ENCODE results near the gene MEIS2.

MEIS2 gene

DNA sequence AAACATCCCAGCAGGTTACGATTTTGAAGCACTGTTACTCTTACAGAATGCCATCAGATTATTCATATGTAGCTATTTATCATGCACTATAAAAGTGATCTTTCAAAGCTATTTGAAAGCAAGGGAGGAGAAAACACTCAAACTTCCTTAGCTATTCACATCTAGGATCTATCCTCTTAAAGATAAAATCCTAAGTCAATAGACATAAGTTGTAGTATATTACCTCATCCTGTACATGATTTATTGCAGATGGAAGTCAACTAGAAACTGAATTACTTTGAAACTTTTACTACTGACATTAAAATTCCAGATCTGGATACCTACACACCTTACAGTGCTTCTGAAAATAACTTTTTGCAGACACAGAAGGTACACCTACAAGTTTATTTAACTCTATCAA, 197.2 kb downstream of the MEIS2 start:
- DNase-seq (ENCODE audit: low read depth in 1 of 2, low spot score in 1 of 2): no peak

DNA sequence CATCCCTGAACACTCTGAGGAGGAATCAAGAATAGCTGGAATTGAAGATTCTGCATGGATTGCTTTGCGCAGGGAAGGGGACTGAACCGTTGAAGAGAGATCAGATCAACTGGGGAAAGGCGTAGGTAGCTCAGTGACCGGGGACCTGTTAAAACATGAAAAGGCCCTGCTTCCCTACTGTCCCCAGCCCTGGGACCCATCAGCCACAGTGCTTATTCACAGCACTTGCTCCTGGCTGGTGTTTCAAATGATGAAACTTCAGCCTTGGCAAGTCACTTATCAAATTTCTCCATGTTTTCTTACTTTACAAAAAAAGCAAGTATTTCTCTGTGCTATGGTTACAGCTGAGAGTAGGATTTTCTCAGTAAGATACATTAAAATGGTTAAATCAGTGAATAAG, 199.3 kb downstream of the MEIS2 start:
- DNase-seq (ENCODE audit: low read depth in 1 of 2, low spot score in 1 of 2): no peak

DNA sequence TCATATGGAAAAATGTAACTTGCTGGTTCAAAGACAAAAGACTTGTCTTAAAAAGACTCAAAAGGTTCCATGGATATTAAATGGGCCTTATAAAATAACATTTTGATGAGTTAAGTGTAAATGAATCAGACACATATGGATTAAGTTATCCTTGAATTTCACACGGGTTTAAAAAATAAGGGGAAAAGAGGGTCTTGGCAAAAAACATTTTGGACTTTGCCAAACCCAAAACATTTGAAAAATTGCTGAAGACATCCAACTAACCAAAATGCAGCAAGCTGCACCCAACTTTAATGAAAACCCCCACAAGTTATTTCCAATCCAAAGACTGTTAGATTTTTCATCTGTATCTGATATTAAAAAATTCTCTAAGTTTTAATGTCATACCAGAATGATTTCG, 200.7 kb downstream of the MEIS2 start:
- DNase-seq (ENCODE audit: low read depth in 1 of 2, low spot score in 1 of 2): no peak

DNA sequence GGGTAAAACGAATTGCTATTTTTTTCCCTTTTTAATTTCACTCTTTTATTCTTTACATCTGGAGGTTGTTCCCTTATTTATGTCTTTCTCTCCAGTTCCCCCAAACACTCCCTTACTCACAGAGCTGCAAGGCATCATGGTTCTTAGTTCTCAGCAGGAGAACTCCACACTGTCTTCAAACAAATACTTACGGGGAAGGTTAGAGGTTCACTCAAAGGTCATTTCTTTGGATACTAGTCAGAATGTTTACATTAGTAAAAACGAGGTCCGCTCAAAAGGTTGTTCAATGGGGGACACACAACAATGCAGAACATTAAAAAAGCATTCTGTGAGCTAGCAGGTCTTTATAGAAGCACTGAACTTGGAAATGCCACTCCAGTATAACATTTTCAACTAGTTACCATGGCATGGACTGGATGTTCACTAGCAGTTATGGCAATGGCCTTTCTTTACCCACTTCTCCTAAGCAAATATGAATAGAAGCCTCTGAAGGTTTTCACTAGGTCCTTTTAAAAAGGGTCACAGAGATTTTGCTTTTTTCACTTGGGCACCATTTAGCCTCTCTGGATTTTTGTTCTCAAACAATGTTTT, 201.7 kb downstream of the MEIS2 start:
- no peak for DNase-seq (ENCODE audit: low read depth in 1 of 2, low spot score in 1 of 2)

DNA sequence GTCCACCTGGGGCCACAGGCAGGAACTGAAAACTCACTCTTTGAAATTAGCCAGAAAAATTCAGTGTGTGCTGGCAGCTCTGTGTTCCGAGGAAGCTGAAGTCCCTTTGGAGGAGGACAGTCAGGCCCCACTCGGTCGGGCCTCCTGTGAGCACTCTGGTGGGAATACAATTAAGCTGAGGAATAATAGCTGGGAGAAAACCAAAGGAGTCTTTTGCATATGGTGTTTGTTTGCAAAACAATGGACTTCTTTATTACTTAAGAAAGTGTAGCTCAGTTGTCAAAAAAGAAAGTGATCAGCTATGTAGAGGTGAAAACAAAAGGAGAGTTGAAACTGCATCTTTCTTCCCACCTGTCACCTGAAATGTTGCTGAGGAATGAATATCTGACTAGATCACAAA, 202.5 kb downstream of the MEIS2 start:
- no peak for DNase-seq (ENCODE audit: low read depth in 1 of 2, low spot score in 1 of 2)

DNA sequence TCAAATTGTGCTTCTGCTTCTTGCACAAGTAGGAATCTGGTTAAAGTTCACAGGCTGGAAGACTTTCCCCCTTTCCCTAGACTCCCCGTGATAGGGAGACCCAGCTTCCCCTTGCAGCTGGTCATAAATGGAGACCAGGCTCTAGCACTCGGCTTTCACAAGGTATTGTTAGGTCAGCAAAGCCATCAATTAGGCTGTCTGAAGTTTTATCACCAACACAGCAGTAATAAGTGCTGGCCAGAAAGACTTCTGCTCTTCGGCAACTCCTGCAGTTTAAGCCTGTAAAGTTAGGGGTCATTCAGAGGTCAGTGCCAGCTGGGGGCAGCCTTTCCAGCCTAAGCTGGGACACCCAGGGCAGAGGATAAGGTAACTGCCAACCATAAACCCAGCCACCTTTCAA, 203.4 kb downstream of the MEIS2 start:
- DNase-seq (ENCODE audit: low read depth in 1 of 2, low spot score in 1 of 2): no peak

DNA sequence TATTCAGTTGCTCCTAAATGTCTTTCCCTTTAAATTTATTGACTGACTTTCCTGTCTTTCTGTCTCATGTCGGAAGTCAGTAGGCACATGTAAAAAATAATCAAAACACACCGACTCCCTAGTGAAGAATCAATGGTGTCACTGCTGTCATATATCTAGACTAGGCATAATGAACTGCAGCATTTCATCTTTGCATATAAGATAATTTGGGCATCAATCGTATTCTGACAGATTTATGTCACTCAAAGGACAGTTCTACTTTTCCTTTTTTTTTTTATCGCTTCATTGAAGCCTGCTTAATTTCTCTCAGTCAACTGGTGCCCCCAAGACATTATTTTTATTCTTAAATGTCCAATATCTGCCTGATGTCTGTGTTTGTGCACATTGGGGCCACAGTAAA, 206.3 kb downstream of the MEIS2 start:
- no peak for DNase-seq (ENCODE audit: low read depth in 1 of 2, low spot score in 1 of 2)

DNA sequence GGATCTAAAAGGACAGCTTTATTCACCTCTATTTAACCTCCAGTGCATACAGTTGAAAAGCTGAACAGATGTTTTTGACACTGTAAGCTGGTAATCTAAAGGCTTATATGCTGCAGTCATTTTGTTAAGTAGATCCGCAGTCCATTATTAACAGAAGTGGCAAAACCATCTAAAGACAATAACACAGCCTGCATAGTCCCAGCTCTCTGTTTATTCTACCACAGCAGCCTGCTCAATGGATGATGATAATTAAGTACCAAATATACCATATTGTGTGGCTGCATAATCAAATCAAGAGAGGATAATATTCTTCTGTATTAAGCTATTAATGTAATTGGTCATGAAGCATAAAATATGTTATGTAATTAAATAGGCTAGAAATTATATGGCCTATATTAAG, 207.1 kb downstream of the MEIS2 start:
- no peak for DNase-seq (ENCODE audit: low read depth in 1 of 2, low spot score in 1 of 2)

DNA sequence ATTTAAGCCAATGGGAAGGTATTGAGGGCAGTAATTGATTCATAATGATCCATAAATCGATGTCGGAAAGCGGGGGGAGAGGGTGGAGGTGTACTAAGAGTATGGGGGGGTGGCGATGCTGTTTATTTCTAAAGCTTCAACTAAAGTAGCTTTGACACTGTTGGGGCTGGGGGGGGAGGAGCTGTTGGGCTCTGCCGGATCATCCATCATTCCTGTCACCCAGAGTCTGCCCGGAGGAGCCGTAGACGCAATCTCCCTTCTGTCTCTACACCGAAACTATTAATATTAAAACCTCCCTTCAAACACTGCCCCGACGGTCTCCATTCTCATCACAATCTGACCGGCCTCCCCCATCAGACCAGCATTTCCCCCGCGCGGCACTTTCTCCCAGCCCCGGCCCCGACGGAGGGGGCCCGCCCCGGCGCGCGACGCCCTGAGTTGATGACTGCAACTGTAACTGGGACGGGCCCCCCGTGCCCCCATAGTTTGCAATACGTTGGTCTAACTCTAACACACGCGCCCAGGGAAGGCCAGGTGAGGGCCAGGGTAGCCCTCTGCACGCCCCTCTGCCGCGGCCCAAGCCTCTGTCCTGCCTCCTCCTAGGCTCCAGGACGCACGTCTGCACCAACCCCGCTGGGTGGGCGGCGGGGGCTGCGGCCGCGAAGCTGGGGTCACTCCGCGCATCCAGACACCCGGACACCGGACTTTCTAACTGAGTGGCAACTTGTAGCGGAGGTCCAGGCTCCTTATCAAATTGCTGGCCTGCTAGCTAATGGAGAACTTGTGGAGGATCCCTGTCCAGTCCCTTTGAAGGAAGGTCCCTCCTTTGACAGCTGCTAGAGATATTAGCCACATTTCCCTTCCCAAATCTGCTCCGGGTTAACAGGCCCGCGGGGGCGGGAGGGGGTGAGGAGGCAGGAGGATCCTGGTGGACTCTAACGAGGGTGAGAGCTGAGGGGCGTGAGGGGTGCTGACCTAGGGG, 212.0 kb downstream of the MEIS2 start:
- DNase-seq (ENCODE audit: low read depth in 1 of 2, low spot score in 1 of 2): no peak

DNA sequence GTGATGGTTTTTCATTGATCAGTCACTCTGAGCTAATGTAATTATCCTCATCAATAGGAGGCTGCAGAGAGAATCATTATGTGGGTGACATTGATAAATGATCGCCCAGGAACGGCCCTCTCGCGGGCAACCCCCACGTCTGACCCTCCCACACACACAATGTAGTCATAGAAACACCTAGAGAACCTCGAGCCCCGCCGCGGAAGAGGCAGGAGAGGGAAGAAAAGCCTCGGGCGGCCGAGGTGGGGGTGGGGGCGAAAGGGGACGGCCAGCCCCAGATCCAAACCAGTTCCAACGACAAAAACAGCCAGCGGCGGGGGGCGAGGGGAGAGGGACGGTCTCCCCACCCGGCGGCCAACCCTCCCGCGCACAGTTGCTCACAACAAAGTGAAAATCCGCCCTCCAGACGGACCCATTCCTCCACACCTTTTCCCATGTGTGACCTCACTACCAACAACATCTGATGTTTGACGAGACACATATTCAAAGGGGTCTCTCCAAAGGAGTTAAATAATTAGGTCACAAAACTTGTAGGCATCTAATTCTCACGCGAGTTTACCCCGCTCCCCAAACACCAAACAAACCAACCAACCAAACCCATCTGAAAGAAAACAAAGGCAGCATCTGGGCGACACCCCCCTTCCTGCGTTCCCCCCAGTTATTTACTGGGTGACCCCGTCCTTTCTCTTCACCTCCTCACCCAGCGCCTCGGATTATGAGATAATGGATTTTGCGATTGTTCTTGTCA, 213.0 kb downstream of the MEIS2 start:
- DNase-seq (ENCODE audit: low read depth in 1 of 2, low spot score in 1 of 2): no peak

DNA sequence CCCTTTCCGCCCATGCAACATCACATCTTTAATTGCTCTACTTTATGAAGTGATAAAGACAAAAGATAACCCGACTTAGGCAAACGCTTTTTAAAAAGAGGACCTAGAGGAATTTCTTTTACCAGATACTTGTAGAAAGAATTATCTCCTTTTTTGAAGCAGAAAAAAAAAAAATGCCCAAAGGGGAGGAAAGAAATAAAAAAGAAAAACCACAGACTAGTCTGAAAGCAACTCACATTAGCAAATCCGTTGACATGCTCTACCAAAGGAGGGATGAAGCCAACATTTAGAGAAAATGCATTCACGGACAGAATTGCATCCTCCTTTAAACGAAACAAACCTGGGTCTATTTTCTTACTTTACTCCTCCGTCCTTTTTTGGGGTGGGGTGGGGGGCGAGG, 213.6 kb downstream of the MEIS2 start:
- no peak for DNase-seq (ENCODE audit: low read depth in 1 of 2, low spot score in 1 of 2)

DNA sequence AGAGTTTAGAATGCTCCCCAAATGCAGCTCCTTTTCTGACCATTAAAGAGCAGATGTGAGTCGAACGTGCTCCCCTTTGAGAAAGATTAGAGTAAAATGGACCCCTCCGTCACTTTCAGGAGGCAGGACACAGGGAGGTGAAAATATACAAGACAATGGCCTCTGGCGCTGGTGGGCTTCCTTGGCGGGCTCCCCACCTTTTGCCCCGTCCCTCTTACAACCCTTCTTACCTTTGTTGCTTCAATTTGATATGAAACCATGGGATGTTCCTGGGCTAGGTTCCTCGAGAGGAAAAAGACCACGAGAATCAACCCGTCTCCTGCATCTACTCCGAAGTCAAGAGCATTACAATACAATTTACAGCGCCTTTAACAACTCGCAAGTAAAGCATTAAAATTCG, 214.2 kb downstream of the MEIS2 start:
- DNase-seq (ENCODE audit: low read depth in 1 of 2, low spot score in 1 of 2): no peak

DNA sequence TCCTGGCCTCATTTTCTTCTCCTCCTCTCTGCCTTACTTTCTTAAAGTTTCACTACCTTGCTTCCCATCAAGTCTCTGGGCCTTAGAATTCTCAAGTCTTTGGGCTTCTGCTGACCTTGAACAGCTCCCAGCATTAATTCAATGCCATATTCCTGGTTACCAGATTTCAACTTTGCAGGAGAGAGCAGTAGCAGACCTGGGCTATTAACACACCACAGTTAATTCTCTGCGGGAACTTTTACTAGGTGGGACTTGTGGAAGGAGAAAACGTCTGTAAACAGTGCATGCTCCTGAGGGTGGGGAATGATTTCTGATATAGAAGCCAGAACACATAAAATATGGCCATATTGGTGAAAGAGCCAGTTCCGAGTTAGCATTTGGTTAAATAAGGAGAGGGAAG, 214.6 kb downstream of the MEIS2 start:
- DNase-seq (ENCODE audit: low read depth in 1 of 2, low spot score in 1 of 2): no peak

DNA sequence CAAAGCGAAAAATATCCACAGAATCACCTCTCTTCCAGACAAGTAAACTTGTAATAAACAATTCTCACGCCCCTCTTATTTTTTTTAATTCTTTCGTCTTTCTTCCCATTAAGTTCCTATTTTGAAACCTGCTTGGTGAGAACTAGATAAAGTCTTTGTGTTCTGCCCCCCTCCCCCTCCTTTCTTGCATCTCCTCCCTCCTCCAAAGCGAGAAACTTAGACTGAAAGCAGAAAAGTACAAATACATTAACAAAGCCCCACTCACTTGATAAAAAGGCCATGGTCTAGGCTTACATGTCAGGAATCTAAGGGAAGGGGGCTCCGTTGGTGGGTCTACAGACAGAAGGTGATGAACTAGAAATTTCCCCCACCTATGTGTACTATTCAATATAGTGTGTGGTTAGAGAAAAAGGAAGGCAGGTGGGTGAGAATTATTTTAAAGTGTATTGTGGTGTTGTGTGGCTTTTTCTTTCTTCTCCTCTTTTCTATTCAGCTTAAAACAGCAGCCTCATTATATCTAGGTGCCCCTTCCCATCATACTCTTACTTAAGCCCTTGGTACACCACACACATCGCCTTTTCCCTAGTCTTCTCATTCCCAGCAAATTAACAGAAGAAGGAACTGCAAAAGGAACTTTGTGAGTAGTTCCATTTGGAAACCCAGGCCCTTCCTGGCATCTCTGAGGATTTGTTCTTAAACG, 215.3 kb downstream of the MEIS2 start:
- DNase-seq (ENCODE audit: low read depth in 1 of 2, low spot score in 1 of 2): no peak

DNA sequence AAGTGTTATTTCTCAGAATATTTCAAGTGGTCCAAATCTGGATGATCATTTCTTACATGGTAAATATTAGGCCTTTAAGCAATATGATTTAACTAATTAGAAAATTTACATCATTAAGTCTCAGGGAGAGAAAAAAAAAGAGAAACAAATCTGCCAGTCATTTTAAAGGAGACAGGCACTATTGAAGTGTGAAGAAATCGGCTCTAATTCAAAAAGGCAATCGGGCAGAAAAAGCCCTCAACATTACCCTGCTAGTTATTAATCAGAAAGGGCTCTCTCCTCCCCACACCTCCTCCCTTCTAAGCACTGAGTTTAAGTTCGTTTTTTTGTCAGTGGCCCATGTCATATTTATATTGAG, 215.9 kb downstream of the MEIS2 start:
- DNase-seq (ENCODE audit: low read depth in 1 of 2, low spot score in 1 of 2): no peak

DNA sequence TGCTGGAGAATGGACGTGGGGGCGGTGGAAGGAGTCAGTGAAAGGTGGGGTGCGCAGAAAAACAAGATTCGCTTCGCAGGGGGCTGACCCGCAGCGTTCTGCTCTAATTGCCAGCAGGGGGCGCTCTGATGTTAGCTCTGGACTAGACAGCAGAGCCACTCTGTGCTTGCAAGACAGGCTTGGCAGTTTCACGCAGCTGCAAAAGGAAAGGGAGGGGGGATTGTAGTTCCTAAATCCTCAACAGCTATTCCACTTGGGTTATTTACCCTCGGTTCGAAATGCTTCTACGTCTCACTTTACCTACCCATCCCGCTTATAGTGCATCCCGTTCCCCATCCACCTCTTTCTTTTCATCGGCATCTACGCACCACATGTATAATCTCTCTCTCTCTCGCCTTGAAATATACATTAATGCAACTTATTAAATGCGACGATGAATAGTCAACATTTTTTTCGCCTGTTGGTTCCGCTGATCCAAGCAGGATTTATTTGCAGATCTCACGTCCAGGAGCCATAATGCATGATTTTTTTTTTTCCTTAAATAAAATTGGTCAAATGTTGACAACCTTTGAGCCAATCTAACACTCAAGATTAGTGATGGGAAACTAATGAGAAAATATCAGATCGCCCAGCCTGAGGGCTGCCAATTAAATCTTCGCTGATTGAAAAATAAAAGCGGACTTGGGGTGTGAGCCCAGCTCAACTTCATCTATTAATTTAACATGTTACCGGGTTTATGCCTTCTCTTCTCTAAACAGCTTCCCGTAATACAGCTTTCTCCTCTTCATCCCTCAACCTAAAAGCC, 216.4 kb downstream of the MEIS2 start:
- peak; percentile 7 to 50 for DNase-seq (ENCODE audit: low read depth in 1 of 2, low spot score in 1 of 2)

DNA sequence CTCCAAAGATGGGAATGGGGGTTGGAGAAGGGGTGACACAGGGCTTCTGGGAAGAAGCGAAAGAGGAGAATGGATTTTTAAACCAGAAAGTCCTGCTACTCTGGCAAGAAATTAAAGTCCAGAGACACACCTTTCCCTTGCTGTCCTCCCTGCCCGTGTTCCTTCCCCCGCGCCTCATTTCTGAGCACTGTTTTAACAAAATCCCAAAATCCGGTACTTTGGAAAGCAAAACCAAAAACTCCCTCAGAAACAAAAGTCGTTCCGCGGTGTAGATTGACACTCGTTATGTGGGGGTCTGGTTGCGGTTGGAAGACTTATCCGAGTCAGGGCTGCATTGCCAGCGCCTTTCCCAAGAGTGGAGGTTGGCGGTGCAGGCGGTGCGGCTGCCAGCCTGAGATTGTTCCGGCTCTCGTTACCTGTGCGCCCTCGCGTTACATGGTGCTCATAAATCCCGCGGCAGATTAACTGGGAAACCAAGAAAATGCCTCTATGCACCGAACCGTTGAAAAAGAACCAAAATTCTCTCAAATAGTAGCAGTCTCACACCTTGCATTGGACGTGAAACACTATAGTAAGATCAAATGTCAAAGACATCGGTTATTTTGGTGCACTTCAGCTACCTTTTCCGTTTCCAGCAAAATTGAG, 217.7 kb downstream of the MEIS2 start:
- DNase-seq (ENCODE audit: low read depth in 1 of 2, low spot score in 1 of 2): no peak

DNA sequence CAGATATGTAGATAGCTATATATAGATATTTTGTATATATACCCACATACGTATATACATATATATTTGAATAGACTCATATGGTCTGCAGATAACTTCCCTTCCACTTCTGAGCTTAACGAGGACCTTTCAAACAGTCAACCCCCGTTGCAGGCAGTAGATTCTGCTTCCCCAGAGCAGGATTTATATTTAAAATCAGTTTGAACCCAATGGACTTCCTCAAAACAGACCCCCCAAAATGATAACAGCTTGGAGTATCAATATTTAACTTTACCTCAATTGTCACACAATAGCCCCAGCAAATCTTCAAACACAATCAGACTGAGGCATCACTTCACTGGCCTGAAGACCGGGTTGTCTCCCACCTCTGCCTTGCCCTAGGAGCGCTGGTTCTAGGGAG, 218.3 kb downstream of the MEIS2 start:
- DNase-seq (ENCODE audit: low read depth in 1 of 2, low spot score in 1 of 2): no peak

DNA sequence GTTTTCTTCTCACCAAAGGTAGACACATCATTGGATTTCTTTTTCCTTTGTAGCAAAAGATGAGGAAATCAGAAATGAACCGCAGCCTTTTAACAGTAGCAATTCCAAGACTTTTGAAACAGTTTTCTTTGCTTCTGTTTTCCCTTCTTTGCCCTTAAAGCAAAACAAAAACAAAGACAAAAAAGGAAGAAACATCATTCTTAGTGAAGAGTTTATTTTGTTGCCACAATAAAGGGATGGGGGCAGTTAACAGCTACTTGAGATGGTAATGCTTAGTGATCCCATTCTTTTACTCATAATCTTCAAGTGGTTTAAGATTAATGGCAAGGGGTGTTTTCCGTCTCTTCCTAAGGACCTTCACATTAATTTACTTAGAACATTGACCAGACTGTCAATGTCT, 218.8 kb downstream of the MEIS2 start:
- no peak for DNase-seq (ENCODE audit: low read depth in 1 of 2, low spot score in 1 of 2)

DNA sequence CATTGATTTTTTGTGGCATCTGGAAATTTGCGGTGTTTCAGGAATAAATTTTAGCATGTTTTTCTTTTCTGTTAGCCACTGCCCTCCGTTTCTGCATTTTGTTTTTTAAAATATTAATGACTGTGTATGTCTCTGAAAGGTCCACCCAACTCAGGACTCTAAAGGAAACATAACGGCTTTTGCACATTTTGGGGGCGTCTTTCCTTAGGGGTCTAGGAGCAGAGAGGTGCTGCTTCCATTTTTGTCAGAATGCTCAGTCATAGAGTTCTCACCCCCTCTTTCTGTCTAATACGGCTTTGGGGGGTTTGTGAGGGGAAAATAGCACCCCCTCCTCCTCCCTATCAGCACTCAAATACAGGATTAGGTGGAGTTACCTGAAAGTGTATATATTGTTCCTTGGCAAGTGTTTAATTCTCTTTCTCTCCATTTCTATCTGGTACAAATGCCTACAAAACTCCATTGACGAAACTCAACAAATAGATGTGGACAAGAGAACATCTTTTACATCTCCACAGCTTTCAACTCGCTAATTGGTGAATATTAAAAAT, 219.4 kb downstream of the MEIS2 start:
- DNase-seq (ENCODE audit: low read depth in 1 of 2, low spot score in 1 of 2): no peak
